Tibial nerve (tissue), 4 donors: ENCODE measurements around the gene MBD3L2. TPM values are rescaled to one million over a fixed set of nuclear protein-coding genes. Genes with fewer than 3 reads are reported as not detected.

Source experiments
- DNase-seq, 2 donors: peaks; one replicate each; pipeline ENCODE4 v3.0.0-alpha.2; 2019; ENCODE audit warnings: low spot score in 2 of 2
- H3K27ac ChIP-seq, 4 donors: fragments of 200-600 bp; sonication (generic) in 3 of 4; one replicate each; pipeline ENCODE4 v1.5.1; 2017 to 2019; ENCODE audit warnings: mild to moderate bottlenecking in 1 of 4
- H3K27me3 ChIP-seq, 2 donors: fragments of 200-600 bp; sonication (generic) in 1 of 2; one replicate each; pipeline versions ENCODE4 v1.5.1 to v1.6.0; 2017 to 2019
- H3K36me3 ChIP-seq, 3 donors: fragments of 200-600 bp; sonication (generic); one replicate each; pipeline ENCODE4 v1.5.1; 2018 to 2019
- H3K4me1 ChIP-seq, 4 donors: fragments of 200-600 bp; sonication (generic) in 3 of 4; one replicate each; pipeline ENCODE4 v1.5.1; 2017 to 2019
- H3K4me3 ChIP-seq, 4 donors: fragments of 200-600 bp; sonication (generic) in 3 of 4; one replicate each; pipeline ENCODE4 v1.5.1; 2017 to 2019; ENCODE audit warnings: mild to moderate bottlenecking in 1 of 4, moderate library complexity in 1 of 4
- H3K9me3 ChIP-seq, 4 donors: fragments of 200-600 bp; sonication (generic) in 3 of 4; one replicate each; pipeline ENCODE4 v1.5.1; 2017 to 2019
- EP300 ChIP-seq, 2 donors: sonication (generic); formaldehyde crosslinking; IDR thresholded peaks; one replicate each; pipeline ENCODE4 v1.6.1; 2017; ENCODE audit warnings: antibody characterized with exemption in 2 of 2, mild to moderate bottlenecking in 1 of 2
- POLR2A ChIP-seq, 2 donors: fragments of 450-650 bp; IDR thresholded peaks; one replicate each; pipeline ENCODE4 v1.6.1; 2017; ENCODE audit warnings: antibody characterized with exemption in 2 of 2, mild to moderate bottlenecking in 2 of 2, moderate library complexity in 2 of 2
- WGBS, 2 donors: methylation state at CpG; one replicate each; pipeline ENCODE4 v1.1.5; 2018; 5-methylcytosine and 5-hydroxymethylcytosine counted together
- total RNA-seq, 4 donors: library from RNA; depleted of rRNA; stranded (reverse); fragments of >200 nt; gene quantifications; one replicate each; pipeline ENCODE4 v1.1.0, GENCODE V29; 2016
- TF ChIP-seq, protein P1 (sequence below), 5 experiments: fragments of 200-600 bp in 3 of 5; fragments of 450-650 bp in 2 of 5; sonication (generic) in 3 of 5; IDR thresholded peaks; one replicate each; pipeline ENCODE4 v1.5.1; 2016 to 2019; ENCODE audit warnings: antibody characterized with exemption in 5 of 5, mild to moderate bottlenecking in 3 of 5, moderate library complexity in 2 of 5

The MBD3L2 gene
- total RNA-seq, 4 donors from 2014 or later = not detected

DNA sequence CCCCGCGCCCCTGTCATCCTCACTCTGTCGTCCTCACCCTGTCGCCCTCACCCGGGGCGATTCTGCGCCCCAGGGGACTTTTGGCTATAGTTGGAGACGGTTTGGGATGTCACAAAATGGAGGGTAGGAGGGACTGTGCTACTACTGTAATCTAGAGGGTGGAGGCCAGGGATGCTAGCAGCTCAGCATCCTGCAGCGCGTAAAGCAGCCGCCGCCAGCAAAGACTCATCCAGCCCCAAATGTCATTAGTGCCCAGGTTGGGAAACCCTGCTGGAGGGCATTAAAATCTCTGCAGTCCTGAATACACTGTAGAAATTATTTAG is 20.7 kb downstream of the MBD3L2 start:
- H3K27me3 ChIP-seq = no peaks in the 10 kb centered on the region
- peaks cover 0 to 7% (median 0%) of the 10 kb centered on the region in 4 donors for H3K9me3 ChIP-seq
- peak overlapping the region; percentile 68 to 92 (median 74) for H3K27ac ChIP-seq
- WGBS, 2 donors = 0% methylated on average over 12 of the region's 12 CpGs
- DNase-seq = no peak
- TF ChIP-seq, protein P1, sequence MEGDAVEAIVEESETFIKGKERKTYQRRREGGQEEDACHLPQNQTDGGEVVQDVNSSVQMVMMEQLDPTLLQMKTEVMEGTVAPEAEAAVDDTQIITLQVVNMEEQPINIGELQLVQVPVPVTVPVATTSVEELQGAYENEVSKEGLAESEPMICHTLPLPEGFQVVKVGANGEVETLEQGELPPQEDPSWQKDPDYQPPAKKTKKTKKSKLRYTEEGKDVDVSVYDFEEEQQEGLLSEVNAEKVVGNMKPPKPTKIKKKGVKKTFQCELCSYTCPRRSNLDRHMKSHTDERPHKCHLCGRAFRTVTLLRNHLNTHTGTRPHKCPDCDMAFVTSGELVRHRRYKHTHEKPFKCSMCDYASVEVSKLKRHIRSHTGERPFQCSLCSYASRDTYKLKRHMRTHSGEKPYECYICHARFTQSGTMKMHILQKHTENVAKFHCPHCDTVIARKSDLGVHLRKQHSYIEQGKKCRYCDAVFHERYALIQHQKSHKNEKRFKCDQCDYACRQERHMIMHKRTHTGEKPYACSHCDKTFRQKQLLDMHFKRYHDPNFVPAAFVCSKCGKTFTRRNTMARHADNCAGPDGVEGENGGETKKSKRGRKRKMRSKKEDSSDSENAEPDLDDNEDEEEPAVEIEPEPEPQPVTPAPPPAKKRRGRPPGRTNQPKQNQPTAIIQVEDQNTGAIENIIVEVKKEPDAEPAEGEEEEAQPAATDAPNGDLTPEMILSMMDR (IDR thresholded peaks at IDR 0.05) = no peak
- TF ChIP-seq POLR2A (IDR thresholded peaks at IDR 0.05) (no peak), EP300 (IDR thresholded peaks at IDR 0.05) (no peak)
- H3K36me3 ChIP-seq = peaks cover 2 to 43% (median 17%) of the 10 kb centered on the region in 3 donors
- peak overlapping the region; percentile 81 to 99 (median 88) for H3K4me3 ChIP-seq
- H3K4me1 ChIP-seq = peaks cover 0 to 10% (median 7%) of the 10 kb centered on the region in 4 donors

DNA sequence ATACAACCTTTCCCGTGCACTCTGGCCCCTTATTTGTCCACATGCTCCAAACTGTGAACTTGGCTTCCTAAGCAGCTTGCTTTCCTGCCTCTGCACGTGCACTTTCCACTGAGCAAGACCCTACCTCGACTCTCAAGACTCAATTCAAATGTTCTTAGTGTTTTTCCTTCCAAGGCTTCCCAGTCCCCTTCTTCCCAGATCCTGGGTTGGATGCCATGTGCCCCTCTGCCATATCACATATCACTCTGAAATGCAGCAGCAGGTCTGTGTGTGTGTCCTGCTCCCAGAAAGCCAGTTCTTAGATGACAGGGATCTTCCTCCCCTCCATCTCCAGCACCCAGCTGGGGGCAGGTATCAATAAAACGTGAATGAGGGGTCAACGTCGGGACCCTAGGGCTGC is 23.4 kb downstream of the MBD3L2 start:
- H3K27me3 ChIP-seq = no peaks in the 10 kb centered on the region
- H3K36me3 ChIP-seq = peaks cover 17 to 70% (median 42%) of the 10 kb centered on the region in 3 donors
- DNase-seq = no peak
- no peak overlapping the region for H3K4me3 ChIP-seq
- 90 to 95% methylated on average over 6 of the region's 6 CpGs for WGBS, 2 donors
- peaks cover 0 to 10% (median 7%) of the 10 kb centered on the region in 4 donors for H3K4me1 ChIP-seq
- TF ChIP-seq, protein P1 (IDR thresholded peaks at IDR 0.05) = no peak
- TF ChIP-seq EP300 (IDR thresholded peaks at IDR 0.05) = no peak
- no peak for TF ChIP-seq POLR2A (IDR thresholded peaks at IDR 0.05)
- H3K27ac ChIP-seq = no peak overlapping the region
- H3K9me3 ChIP-seq = peaks cover 0 to 34% (median 4%) of the 10 kb centered on the region in 4 donors

DNA sequence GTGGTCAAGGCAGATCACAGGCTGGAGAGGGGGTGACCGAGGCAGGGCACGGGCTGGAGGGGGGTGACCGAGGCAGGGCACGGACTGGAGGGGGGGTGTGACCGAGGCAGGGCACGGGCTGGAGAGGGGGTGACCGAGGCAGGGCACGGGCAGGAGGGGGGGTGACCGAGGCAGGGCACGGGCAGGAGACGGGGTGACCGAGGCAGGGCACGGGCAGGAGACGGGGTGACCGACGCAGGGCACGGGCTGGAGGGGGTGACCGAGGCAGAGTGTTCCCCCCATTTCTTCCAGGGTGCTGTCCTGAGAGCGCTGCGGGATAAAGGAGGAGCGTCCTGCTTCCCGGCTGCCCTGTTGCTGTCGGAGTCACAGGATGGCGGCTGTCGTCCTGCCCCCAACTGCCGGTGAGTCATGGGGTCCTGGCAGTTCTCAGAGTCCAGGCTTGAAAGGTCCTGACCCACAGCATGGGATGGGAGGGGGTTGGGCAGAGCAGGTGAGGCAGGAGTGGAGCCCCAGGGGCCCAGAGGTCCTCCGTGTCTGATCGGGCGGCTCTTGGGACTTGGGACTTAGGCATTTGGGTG is 25.7 kb downstream of the MBD3L2 start:
- Histone ChIP-seq H3K27me3 (no peaks in the 10 kb centered on the region), H3K36me3 (peaks cover 23 to 93% (median 61%) of the 10 kb centered on the region in 3 donors), H3K4me3 (no peak overlapping the region), H3K4me1 (peaks cover 0 to 10% (median 7%) of the 10 kb centered on the region in 4 donors), H3K27ac (no peak overlapping the region), H3K9me3 (peaks cover 3 to 55% (median 16%) of the 10 kb centered on the region in 4 donors)
- DNase-seq = no peak
- WGBS, 2 donors = 97% methylated on average over 28 to 29 of the region's 29 CpGs
- TF ChIP-seq, protein P1 (IDR thresholded peaks at IDR 0.05) = no peak
- no peak for TF ChIP-seq POLR2A (IDR thresholded peaks at IDR 0.05)
- TF ChIP-seq EP300 (IDR thresholded peaks at IDR 0.05) = no peak

DNA sequence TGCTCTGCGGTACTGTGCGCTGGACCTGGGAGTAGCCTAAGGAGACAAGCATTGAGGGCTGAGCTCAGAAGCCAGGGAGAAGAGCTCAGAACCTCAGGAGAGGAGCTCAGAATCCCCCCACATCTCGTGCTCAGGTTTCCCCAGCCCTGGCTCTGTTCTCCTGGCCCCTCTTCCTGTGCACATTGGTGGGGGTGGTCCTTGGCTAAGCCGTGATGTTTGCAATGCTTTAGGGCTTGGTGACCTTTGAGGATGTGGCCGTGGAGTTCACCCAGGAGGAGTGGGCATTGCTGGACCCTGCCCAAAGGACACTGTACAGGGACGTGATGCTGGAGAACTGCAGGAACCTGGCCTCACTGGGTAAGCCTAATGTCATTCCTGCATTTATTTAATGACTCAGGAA is 27.0 kb downstream of the MBD3L2 start:
- no peaks in the 10 kb centered on the region for H3K4me1 ChIP-seq
- H3K27ac ChIP-seq = no peak overlapping the region
- no peak for DNase-seq
- peaks cover 6 to 69% (median 28%) of the 10 kb centered on the region in 4 donors for H3K9me3 ChIP-seq
- no peak for TF ChIP-seq POLR2A (IDR thresholded peaks at IDR 0.05)
- TF ChIP-seq, protein P1 (IDR thresholded peaks at IDR 0.05) = no peak
- H3K36me3 ChIP-seq = peaks cover 29 to 100% (median 75%) of the 10 kb centered on the region in 3 donors
- 98% methylated on average over 6 of the region's 6 CpGs for WGBS, 2 donors
- no peaks in the 10 kb centered on the region for H3K27me3 ChIP-seq
- no peak overlapping the region for H3K4me3 ChIP-seq

DNA sequence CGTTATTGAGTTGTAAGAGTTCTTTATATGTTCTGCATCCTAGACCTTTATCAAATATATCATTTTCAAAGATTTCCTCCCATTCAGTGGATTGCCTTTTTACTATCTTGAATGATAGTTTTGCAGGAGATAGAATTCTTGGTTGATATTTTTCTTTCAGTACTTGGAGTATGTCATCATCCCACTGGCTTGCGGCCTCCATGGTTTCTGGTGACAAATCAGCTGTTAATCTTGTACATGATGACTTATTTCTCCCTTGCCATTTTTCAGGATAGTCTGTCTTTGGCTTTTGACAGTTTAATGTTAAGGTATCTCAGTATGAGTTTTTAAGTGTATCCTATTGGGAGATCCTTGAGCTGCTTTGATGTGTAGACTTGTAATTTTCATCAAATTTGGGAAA is 28.9 kb downstream of the MBD3L2 start:
- no peak for DNase-seq
- Histone ChIP-seq H3K9me3 (peaks cover 14 to 87% (median 42%) of the 10 kb centered on the region in 4 donors), H3K27ac (no peak overlapping the region), H3K36me3 (peaks cover 43 to 100% (median 87%) of the 10 kb centered on the region in 3 donors), H3K4me1 (no peaks in the 10 kb centered on the region), H3K4me3 (no peak overlapping the region), H3K27me3 (no peaks in the 10 kb centered on the region)
- TF ChIP-seq, protein P1 (IDR thresholded peaks at IDR 0.05) = no peak
- TF ChIP-seq EP300 (IDR thresholded peaks at IDR 0.05) = no peak
- TF ChIP-seq POLR2A (IDR thresholded peaks at IDR 0.05) = no peak
- WGBS, 2 donors = 93 to 96% methylated on average over 2 of the region's 2 CpGs
